D721Med (cell line): ENCODE measurements around the gene OR10H1.
"Not testable (repeated sequence)": the region's sequence is repeated elsewhere in the genome, so short reads cannot be mapped to it uniquely, and the experiment has no call there.

Source experiments
- DNase-seq: peaks from one replicate; pipeline ENCODE4 v3.0.0; 2011; ENCODE audit warnings: low spot score; ENCODE audit not compliant: insufficient read length
- FAIRE-seq: peaks from 2 replicates; lab custom pipeline; 2011; peaks lifted over from hg19 to GRCh38; lab: Jason Lieb, UNC
- CTCF ChIP-seq: IDR thresholded peaks from 2 replicates; pipeline ENCODE4 v1.5.1; 2012; ENCODE audit warnings: mild to moderate bottlenecking, control low read depth; ENCODE audit not compliant: insufficient read depth; ENCODE audit errors: missing control alignments

Gene OR10H1

DNA sequence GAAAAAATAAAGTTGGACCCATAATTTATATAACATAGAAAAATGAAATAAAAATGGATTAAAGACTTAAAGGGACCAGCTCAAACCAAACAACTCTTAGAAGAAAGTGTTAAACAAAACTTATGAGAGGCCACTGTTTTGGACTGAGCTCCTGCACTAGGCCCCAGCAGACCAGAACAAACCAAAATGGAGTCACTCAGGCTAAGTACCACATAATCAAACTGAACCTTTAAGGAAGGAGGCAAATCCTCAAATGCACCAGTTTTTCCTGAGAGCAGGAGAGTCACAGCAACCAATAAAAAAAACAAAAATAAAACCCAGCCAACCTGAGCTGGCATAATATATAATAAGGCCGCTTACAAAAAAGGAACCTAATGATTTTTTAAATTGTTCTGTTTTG is 10.3 kb upstream of the OR10H1 start:
- no peak for TF ChIP-seq CTCF
- DNase-seq (no peak), FAIRE-seq (no peak)

- TF ChIP-seq CTCF: no peak
Measured at GRCh38 chr19:15820646-15821045, 5.2 kb upstream of the OR10H1 start.

GRCh38 chr19:15813916-15814315 is 1.5 kb downstream of the OR10H1 start:
- no peak for TF ChIP-seq CTCF
- DNase-seq (no peak), FAIRE-seq (no peak)

More at GRCh38 chr19:15820646-15821045, 5.2 kb upstream of the OR10H1 start:
- no peak for DNase-seq
- no peak for FAIRE-seq

GRCh38 chr19:15812060-15812722 is 3.3 kb downstream of the OR10H1 start:
- TF ChIP-seq CTCF: no peak
- FAIRE-seq: no peak
- DNase-seq: no peak

GRCh38 chr19:15811476-15811875 is 4.0 kb downstream of the OR10H1 start:
- FAIRE-seq: no peak

DNA sequence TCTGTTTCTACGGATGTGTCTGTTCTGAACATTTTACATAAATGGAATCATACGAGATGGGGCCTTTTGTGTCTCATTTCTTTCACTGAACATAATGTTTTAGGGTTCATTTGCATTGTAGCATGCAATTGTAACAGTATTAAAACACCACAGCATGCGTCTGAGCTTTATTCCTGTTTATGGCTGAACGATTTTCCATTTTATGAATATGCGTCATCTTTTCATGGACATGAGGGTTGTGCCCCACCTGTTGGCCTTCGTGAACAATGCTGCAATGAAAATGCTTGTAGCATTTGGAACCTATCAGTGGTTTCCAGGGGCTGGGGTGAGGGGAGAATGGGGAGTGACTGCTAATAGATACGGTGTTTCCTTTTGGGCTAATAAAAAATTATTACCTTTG is 5.1 kb downstream of the OR10H1 start:
- FAIRE-seq (no peak), DNase-seq (no peak)
- TF ChIP-seq CTCF: no peak

More at GRCh38 chr19:15811476-15811875, 4.0 kb downstream of the OR10H1 start:
- TF ChIP-seq CTCF: no peak
- DNase-seq: no peak

- FAIRE-seq, DNase-seq: not testable (repeated sequence)
Measured at GRCh38 chr19:15794279-15794678, 21.2 kb downstream of the OR10H1 start.
